ENCODE results near the gene ZNF33B. TPM values are rescaled to one million over a fixed set of nuclear protein-coding genes. Genes with fewer than 3 reads are reported as not detected.
"Not testable (repeated sequence)": the region's sequence is repeated elsewhere in the genome, so short reads cannot be mapped to it uniquely, and the experiment has no call there.

Gene ZNF33B
- total RNA-seq, 4 donors from 2014 or later = 14.3 to 63.3 (median 28.7) TPM

- Histone ChIP-seq H3K9me3 (no peaks in the 10 kb centered on the region), H3K4me1 (no peaks in the 10 kb centered on the region), H3K36me3 (no peaks in the 10 kb centered on the region), H3K27ac (no peak overlapping the region), H3K4me3 (no peak overlapping the region), H3K27me3 (no peaks in the 10 kb centered on the region)
- no peak for DNase-seq (ENCODE audit: low spot score in 2 of 2)
- TF ChIP-seq POLR2A (IDR thresholded peaks at IDR 0.05) = no peak
- no peak for TF ChIP-seq EP300 (IDR thresholded peaks at IDR 0.05)
- TF ChIP-seq CTCF (IDR thresholded peaks at IDR 0.05) = no peak
- TF ChIP-seq POLR2AphosphoS5 (IDR thresholded peaks at IDR 0.05) = no peak
- 76% methylated on average over 5 of the region's 5 CpGs for WGBS
Measured at GRCh38 chr10:42574336-42574735, 64.0 kb downstream of the ZNF33B start.

GRCh38 chr10:42556931-42557330, 81.4 kb downstream of the ZNF33B start:
- TF ChIP-seq POLR2A (IDR thresholded peaks at IDR 0.05) = no peak
- TF ChIP-seq POLR2AphosphoS5 (IDR thresholded peaks at IDR 0.05) = no peak
- TF ChIP-seq CTCF (IDR thresholded peaks at IDR 0.05) = no peak
- TF ChIP-seq EP300 (IDR thresholded peaks at IDR 0.05) = no peak
- H3K27ac ChIP-seq = no peak overlapping the region
- H3K9me3 ChIP-seq = no peaks in the 10 kb centered on the region
- H3K4me1 ChIP-seq = peaks cover 8% of the 10 kb centered on the region
- 60% methylated on average over 5 of the region's 5 CpGs for whole genome bisulfite sequencing
- no peak overlapping the region for H3K4me3 ChIP-seq
- H3K36me3 ChIP-seq = no peaks in the 10 kb centered on the region
- no peak for DNase-seq (ENCODE audit: low spot score in 2 of 2)
- no peaks in the 10 kb centered on the region for H3K27me3 ChIP-seq

GRCh38 chr10:42553576-42553975, 84.8 kb downstream of the ZNF33B start:
- DNase-seq (ENCODE audit: low spot score in 2 of 2); H3K27ac ChIP-seq; H3K27me3 ChIP-seq; H3K36me3 ChIP-seq; H3K9me3 ChIP-seq: not testable (repeated sequence)
- 87% methylated on average over 12 of the region's 12 CpGs for WGBS
- Histone ChIP-seq H3K4me1 (peaks cover 24% of the 10 kb centered on the region), H3K4me3 (peak overlapping the region; percentile 88)

- H3K27ac ChIP-seq = no peak overlapping the region
- H3K36me3 ChIP-seq = no peaks in the 10 kb centered on the region
- TF ChIP-seq EP300 (IDR thresholded peaks at IDR 0.05) (no peak), POLR2AphosphoS5 (IDR thresholded peaks at IDR 0.05) (no peak), CTCF (IDR thresholded peaks at IDR 0.05) (no peak), POLR2A (IDR thresholded peaks at IDR 0.05) (no peak)
- no peaks in the 10 kb centered on the region for H3K9me3 ChIP-seq
- peaks cover 24% of the 10 kb centered on the region for H3K4me1 ChIP-seq
- DNase-seq (ENCODE audit: low spot score in 2 of 2) = no peak
- H3K27me3 ChIP-seq = no peaks in the 10 kb centered on the region
- H3K4me3 ChIP-seq = peak overlapping the region; percentile 88
- WGBS = 6% methylated on average over 14 of the region's 14 CpGs
Measured at GRCh38 chr10:42553064-42553407, 85.3 kb downstream of the ZNF33B start.

GRCh38 chr10:42552188-42553063, 85.9 kb downstream of the ZNF33B start:
- Histone ChIP-seq H3K4me3 (peak overlapping the region; percentile 88), H3K4me1 (peaks cover 24% of the 10 kb centered on the region), H3K36me3 (peaks cover under 1% of the 10 kb centered on the region), H3K27ac (peak overlapping the region; percentile 82), H3K9me3 (no peaks in the 10 kb centered on the region), H3K27me3 (no peaks in the 10 kb centered on the region)
- peak; percentile 97 to 98 for DNase-seq (ENCODE audit: low spot score in 2 of 2)
- under 1% methylated on average over 37 of the region's 61 CpGs for WGBS
- no peak for TF ChIP-seq EP300 (IDR thresholded peaks at IDR 0.05)
- no peak for TF ChIP-seq CTCF (IDR thresholded peaks at IDR 0.05)
- peak in 1 of 3 donors; percentile 38 for TF ChIP-seq POLR2AphosphoS5 (IDR thresholded peaks at IDR 0.05)
- TF ChIP-seq POLR2A (IDR thresholded peaks at IDR 0.05) = no peak

Data from suprapubic skin (tissue), 4 donors.